ENCODE data around the gene OR1B1.

- TF ChIP-seq CTCF (IDR thresholded peaks at IDR 0.05): no peak
- TF ChIP-seq POLR2A (IDR thresholded peaks at IDR 0.05): no peak
Observed at GRCh38 chr9:122606587-122606986, 50.8 kb downstream of the OR1B1 start.
